HK-2 (cell line): ENCODE measurements around the gene NCAM1.

Experiments
- DNase-seq: peaks from one replicate; pipeline ENCODE4 v3.0.0-alpha.2; 2018; ENCODE audit not compliant: unreplicated experiment

NCAM1 gene

DNA sequence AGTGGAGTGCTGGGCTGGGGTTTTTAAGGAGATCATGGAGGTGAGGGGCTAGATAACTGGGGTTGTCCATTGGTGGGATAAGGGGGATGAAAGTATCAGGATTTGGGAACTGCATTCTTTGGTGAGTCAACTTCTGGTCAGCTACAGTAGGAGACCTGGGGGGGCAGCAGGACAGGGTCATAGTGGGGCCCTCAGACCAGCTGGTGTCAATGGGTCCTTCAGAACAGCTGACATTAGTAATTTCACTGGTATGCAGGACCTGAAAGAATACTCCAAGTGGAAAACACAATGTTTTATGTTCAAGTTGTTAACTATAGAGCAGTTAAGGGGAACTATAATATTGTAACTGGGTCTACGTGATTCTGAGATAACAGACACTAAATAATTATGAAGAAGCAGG is 350.3 kb downstream of the NCAM1 start:
- DNase-seq, result no peak

GRCh38 chr11:113313601-113314000 is 352.4 kb downstream of the NCAM1 start:
- DNase-seq, result peak; percentile 7

DNA sequence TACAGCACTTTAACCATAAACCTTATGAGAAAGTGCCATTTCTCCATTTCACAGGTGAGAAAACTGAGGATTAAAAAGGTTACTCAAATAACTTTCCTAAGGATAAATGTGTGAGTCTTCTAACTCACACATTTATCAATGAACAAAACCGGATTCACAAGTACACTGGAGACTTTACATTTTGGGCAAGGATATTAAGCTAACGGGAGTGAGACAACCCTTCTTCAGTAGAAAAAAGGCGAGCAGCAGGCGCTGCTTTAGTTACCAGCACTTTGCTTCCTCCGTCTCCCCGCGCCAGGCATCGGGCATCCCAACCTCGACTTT is 352.8 kb downstream of the NCAM1 start:
- no peak for DNase-seq

DNA sequence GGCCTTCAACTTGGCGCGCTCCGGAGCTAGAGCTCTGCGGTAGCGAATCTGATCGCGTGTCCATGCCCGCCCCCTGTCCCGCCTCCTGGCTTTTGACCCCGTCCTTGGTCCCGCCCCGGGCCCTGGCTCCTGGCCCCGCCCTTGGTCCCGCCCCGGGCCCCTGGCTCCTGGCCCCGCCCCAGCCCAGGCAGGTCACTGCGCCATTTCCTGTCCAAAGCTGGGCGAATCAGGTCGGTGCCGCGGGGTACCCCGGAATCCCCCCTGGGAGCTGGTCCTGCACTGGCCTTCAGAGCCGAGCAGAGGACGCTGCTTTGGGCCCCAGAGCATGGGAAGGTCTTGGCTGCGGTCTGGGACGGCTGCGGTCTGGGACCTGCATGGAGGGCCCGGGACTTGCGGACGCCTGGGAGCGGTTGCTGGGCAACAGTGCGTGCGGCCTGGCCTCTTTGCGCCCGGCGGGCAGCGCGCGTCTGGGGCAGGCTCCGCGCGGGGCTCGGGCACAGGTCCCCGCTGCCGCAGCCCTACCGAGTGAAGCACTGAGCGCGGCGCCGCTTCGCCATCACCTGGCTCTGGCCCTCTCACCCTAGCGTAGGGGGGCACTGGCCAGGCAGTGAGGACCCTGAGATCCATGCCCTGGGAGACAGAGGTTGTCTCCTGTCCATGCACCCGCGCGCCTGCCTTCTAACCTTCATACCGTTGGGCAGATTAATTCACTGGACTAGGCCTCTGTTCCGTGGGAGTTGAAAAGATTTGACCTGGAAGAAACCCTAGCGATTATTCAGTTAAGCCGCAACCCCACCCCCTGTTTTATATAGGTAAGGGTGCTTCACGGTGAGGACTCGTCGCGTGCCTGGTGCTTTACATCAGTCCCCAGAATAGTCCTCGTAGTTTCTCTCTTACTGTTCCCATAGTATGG is 353.4 kb downstream of the NCAM1 start, which contains the start of gene TTC12:
Gene TTC12 (plus strand): TSS at position 195 of the 913 bp plus-strand sequence. CDS start 1,675 bp downstream, outside the sequence.
- peak; percentile 91 for DNase-seq

DNA sequence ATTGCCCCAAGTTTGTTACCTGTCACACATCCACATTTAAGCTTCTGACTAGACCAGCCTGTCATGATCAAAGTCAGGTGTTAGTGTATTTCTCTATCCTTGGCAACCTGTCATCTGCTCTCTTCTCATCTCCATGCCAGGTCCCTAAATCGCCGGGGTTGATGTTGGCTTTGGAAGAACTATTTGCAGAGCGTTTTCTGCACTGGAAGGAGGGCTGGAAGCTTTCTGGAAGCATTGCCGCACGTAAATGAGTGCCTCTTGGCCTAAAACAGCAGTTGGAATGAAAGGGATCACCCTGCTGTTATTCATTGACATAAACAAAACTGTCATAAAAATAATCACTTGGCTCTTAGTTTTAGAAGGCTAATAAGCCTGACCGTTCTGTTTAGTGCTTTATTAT is 354.6 kb downstream of the NCAM1 start:
- DNase-seq, result no peak

- no peak for DNase-seq
Observed at GRCh38 chr11:113316256-113316655, 355.0 kb downstream of the NCAM1 start.

DNA sequence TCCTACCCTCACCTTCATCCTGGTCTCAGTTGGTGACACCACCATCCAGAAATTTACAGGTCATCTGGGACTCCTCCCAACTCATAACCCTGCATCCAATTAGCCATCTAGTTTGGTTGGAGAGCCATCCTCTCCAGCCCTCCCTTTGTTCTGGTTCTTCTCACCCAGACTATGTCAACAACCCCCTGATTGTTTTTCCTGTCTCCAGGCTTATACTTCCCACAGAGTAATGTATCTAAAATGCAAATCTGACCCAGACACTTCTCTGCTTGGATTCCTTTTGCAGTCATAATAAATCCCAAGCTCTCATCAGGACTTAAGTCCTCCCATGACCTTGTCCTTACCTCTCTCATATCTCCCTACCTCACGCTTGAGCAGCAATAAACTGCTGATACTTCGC is 356.1 kb downstream of the NCAM1 start:
- no peak for DNase-seq

- no peak for DNase-seq
Observed at GRCh38 chr11:113319085-113319484, 357.9 kb downstream of the NCAM1 start.

DNA sequence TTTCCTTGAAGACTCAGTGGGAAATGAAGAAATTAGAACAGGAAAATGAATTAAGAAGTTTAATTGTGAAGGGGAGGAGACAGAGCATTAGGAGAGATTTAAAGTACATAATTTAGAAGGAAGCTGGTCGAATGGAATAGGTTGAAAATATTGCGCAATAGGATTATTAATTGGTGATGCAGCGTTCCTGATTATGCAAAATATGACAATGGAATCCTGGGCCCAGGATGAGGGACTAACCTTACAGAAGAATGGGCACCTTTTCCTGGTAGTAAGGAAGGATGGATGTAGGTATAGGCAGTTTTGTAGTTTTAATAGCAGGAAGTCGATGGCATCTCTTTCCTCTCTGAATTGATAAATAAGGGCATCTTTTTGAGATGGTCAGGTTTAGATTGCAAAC is 360.9 kb downstream of the NCAM1 start:
- no peak for DNase-seq

GRCh38 chr11:113324250-113324649 is 363.0 kb downstream of the NCAM1 start:
- DNase-seq, result no peak
